ENCODE data around the gene MYH15.

Gene MYH15

GRCh38 chr3:108406661-108407206 is 103.7 kb downstream of the MYH15 start:
- H3K36me3 ChIP-seq (ENCODE audit: control insufficient read depth, insufficient read depth, low read length) = no peaks in the 10 kb centered on the region
- H3K27me3 ChIP-seq (ENCODE audit: control insufficient read depth, insufficient read depth, low read length) = no peaks in the 10 kb centered on the region
- no peaks in the 10 kb centered on the region for H3K9me3 ChIP-seq (ENCODE audit: control insufficient read depth, insufficient read depth, low read length)
- peak; percentile 11 for DNase-seq (ENCODE audit: low read depth, low spot score)
- WGBS (ENCODE audit: insufficient coverage, insufficient read length) = no CpG with 5 or more reads among the region's 7 CpGs
- H3K27ac ChIP-seq (ENCODE audit: low read length) = no peak overlapping the region
- no peak overlapping the region for H3K4me3 ChIP-seq (ENCODE audit: low read length)
- H3K4me1 ChIP-seq (ENCODE audit: control insufficient read depth, insufficient read depth, low read length) = no peaks in the 10 kb centered on the region

- Histone ChIP-seq H3K4me3 (ENCODE audit: low read length) (no peak overlapping the region), H3K27ac (ENCODE audit: low read length) (no peak overlapping the region), H3K9me3 (ENCODE audit: control insufficient read depth, insufficient read depth, low read length) (no peaks in the 10 kb centered on the region), H3K27me3 (ENCODE audit: control insufficient read depth, insufficient read depth, low read length) (no peaks in the 10 kb centered on the region), H3K36me3 (ENCODE audit: control insufficient read depth, insufficient read depth, low read length) (no peaks in the 10 kb centered on the region), H3K4me1 (ENCODE audit: control insufficient read depth, insufficient read depth, low read length) (no peaks in the 10 kb centered on the region)
- WGBS (ENCODE audit: insufficient coverage, insufficient read length) = no CpG with 5 or more reads among the region's 3 CpGs
- no peak for DNase-seq (ENCODE audit: low read depth, low spot score)
These were observed 104.2 kb downstream of the MYH15 start for GRCh38 chr3:108406063-108406660.

DNA sequence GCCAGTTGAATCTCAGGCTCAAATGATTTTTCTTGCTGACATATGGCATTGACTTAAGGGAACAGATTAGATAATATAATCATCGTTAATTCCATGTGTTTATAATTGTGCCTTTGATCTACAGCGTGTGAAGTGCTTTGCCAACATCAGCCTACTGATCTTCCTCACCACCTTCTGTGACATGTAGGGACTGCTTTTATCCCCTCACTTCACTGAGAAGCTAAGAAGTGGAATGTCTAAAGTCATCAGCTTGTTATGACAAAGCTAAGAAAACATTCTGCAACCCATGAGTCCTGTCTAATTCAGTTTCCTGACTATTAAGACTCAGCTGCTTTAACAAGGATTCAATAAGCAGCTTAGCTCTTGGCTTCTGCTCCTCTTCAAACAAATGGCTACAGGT is 106.0 kb downstream of the MYH15 start:
- no peak for DNase-seq (ENCODE audit: low read depth, low spot score)
- no peaks in the 10 kb centered on the region for H3K27me3 ChIP-seq (ENCODE audit: control insufficient read depth, insufficient read depth, low read length)
- no peak overlapping the region for H3K27ac ChIP-seq (ENCODE audit: low read length)
- no peak overlapping the region for H3K4me3 ChIP-seq (ENCODE audit: low read length)
- H3K9me3 ChIP-seq (ENCODE audit: control insufficient read depth, insufficient read depth, low read length) = no peaks in the 10 kb centered on the region
- H3K36me3 ChIP-seq (ENCODE audit: control insufficient read depth, insufficient read depth, low read length) = no peaks in the 10 kb centered on the region
- no CpG with 5 or more reads among the region's 2 CpGs for WGBS (ENCODE audit: insufficient coverage, insufficient read length)
- H3K4me1 ChIP-seq (ENCODE audit: control insufficient read depth, insufficient read depth, low read length) = no peaks in the 10 kb centered on the region

GRCh38 chr3:108403686-108404345 is 106.6 kb downstream of the MYH15 start:
- H3K4me3 ChIP-seq (ENCODE audit: low read length) = no peak overlapping the region
- no peak for DNase-seq (ENCODE audit: low read depth, low spot score)
- no peaks in the 10 kb centered on the region for H3K4me1 ChIP-seq (ENCODE audit: control insufficient read depth, insufficient read depth, low read length)
- no CpG with 5 or more reads among the region's 4 CpGs for WGBS (ENCODE audit: insufficient coverage, insufficient read length)
- no peaks in the 10 kb centered on the region for H3K36me3 ChIP-seq (ENCODE audit: control insufficient read depth, insufficient read depth, low read length)
- no peaks in the 10 kb centered on the region for H3K9me3 ChIP-seq (ENCODE audit: control insufficient read depth, insufficient read depth, low read length)
- H3K27me3 ChIP-seq (ENCODE audit: control insufficient read depth, insufficient read depth, low read length) = no peaks in the 10 kb centered on the region
- H3K27ac ChIP-seq (ENCODE audit: low read length) = no peak overlapping the region

DNA sequence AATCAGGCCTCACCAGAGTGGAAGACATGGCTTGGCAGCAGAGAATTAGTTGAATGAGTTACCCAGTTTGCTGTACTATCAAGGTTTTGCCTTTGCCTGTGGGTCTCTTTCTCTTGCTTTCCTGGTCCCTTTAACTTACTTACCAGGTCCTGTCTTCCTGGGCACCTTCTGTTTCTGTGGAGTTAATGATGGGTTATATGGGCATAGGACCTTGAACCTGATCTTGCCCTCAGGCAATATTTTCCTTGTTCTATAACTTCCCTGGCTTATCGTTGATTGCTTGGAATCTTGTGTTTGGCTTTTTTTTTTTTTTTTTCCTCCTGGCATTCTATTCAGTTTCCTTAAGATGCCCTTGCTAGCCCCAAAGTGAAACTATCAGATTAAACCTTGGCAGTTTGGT is 107.2 kb downstream of the MYH15 start:
- H3K27ac ChIP-seq (ENCODE audit: low read length) = no peak overlapping the region
- H3K36me3 ChIP-seq (ENCODE audit: control insufficient read depth, insufficient read depth, low read length) = no peaks in the 10 kb centered on the region
- H3K4me1 ChIP-seq (ENCODE audit: control insufficient read depth, insufficient read depth, low read length) = no peaks in the 10 kb centered on the region
- DNase-seq (ENCODE audit: low read depth, low spot score) = no peak
- H3K27me3 ChIP-seq (ENCODE audit: control insufficient read depth, insufficient read depth, low read length) = no peaks in the 10 kb centered on the region
- no peaks in the 10 kb centered on the region for H3K9me3 ChIP-seq (ENCODE audit: control insufficient read depth, insufficient read depth, low read length)
- no CpG with 5 or more reads among the region's 1 CpG for WGBS (ENCODE audit: insufficient coverage, insufficient read length)
- H3K4me3 ChIP-seq (ENCODE audit: low read length) = no peak overlapping the region

- Histone ChIP-seq H3K4me3 (ENCODE audit: low read length) (no peak overlapping the region), H3K27ac (ENCODE audit: low read length) (no peak overlapping the region), H3K9me3 (ENCODE audit: control insufficient read depth, insufficient read depth, low read length) (no peaks in the 10 kb centered on the region), H3K36me3 (ENCODE audit: control insufficient read depth, insufficient read depth, low read length) (no peaks in the 10 kb centered on the region), H3K27me3 (ENCODE audit: control insufficient read depth, insufficient read depth, low read length) (no peaks in the 10 kb centered on the region), H3K4me1 (ENCODE audit: control insufficient read depth, insufficient read depth, low read length) (no peaks in the 10 kb centered on the region)
- DNase-seq (ENCODE audit: low read depth, low spot score) = no peak
- no CpG with 5 or more reads among the region's 2 CpGs for WGBS (ENCODE audit: insufficient coverage, insufficient read length)
These were observed 108.6 kb downstream of the MYH15 start for GRCh38 chr3:108401836-108402235.

DNA sequence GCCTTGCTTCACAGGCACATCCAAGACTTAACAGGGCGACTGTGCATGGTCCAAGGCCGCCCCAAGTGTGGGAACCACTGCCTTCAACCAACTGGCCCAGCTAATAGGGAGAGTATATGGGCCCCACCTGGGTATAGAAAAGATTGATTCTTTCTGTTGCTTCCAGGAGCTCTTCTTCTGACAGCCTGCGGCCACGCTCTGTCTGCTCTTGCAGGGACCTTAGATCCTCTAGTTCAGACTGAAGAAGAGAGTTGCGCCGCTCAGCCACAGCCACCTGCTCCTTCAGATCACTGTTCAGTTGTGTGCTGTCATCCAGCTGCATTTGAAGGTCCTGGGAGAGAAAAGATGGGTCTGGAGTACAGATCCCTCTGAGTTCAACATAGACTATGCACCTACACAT is 111.9 kb downstream of the MYH15 start:
- no peaks in the 10 kb centered on the region for H3K9me3 ChIP-seq (ENCODE audit: control insufficient read depth, insufficient read depth, low read length)
- no CpG with 5 or more reads among the region's 6 CpGs for WGBS (ENCODE audit: insufficient coverage, insufficient read length)
- H3K4me1 ChIP-seq (ENCODE audit: control insufficient read depth, insufficient read depth, low read length) = no peaks in the 10 kb centered on the region
- no peaks in the 10 kb centered on the region for H3K36me3 ChIP-seq (ENCODE audit: control insufficient read depth, insufficient read depth, low read length)
- no peak overlapping the region for H3K27ac ChIP-seq (ENCODE audit: low read length)
- no peak overlapping the region for H3K4me3 ChIP-seq (ENCODE audit: low read length)
- no peak for DNase-seq (ENCODE audit: low read depth, low spot score)
- H3K27me3 ChIP-seq (ENCODE audit: control insufficient read depth, insufficient read depth, low read length) = no peaks in the 10 kb centered on the region

DNA sequence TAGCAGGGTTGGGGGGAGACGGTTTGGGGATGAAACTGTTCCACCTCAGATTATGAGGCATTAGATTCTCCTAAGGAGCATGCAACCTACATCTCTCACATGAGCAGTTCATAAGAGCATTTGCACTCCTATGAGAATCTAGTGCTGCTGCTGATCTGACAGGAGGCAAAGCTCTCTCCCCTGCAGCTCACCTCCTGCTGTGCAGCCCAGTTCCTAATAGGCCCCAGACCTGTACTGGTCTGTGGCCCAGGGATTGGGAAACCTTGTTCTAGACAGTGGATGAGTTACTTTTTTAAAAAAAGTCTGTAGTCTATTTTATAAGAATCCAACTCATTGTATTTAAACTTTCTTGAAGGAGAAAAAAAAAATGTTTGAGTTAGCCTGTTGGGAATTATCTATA is 114.1 kb downstream of the MYH15 start:
- Histone ChIP-seq H3K27ac (ENCODE audit: low read length) (no peak overlapping the region), H3K36me3 (ENCODE audit: control insufficient read depth, insufficient read depth, low read length) (no peaks in the 10 kb centered on the region), H3K4me1 (ENCODE audit: control insufficient read depth, insufficient read depth, low read length) (no peaks in the 10 kb centered on the region), H3K27me3 (ENCODE audit: control insufficient read depth, insufficient read depth, low read length) (no peaks in the 10 kb centered on the region), H3K4me3 (ENCODE audit: low read length) (no peak overlapping the region), H3K9me3 (ENCODE audit: control insufficient read depth, insufficient read depth, low read length) (no peaks in the 10 kb centered on the region)
- no peak for DNase-seq (ENCODE audit: low read depth, low spot score)
- no CpG with 5 or more reads among the region's 1 CpG for WGBS (ENCODE audit: insufficient coverage, insufficient read length)

DNA sequence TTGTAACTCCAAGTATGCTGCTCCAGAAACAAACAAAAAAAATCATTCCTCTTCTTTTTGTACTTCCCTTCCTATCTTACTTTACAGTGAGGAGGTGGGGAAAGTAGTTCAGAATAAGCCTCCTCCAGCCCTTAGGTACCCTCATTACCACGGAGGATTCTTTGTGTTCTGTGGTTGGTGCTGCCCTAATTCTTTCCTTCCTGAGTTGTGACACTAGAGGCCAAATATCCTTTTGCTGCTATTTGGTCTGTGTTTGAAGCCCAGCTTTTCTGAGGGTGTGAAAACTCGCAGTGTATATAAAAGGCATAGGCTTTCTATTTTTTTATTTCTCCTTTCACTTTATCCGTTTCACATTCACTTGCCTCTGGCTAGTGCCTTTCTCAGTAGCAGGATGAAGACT is 115.8 kb downstream of the MYH15 start:
- WGBS (ENCODE audit: insufficient coverage, insufficient read length) = no CpG with 5 or more reads among the region's 3 CpGs

GRCh38 chr3:108394016-108394415 is 116.4 kb downstream of the MYH15 start:
- Histone ChIP-seq H3K27me3 (ENCODE audit: control insufficient read depth, insufficient read depth, low read length) (no peaks in the 10 kb centered on the region), H3K9me3 (ENCODE audit: control insufficient read depth, insufficient read depth, low read length) (no peaks in the 10 kb centered on the region), H3K27ac (ENCODE audit: low read length) (no peak overlapping the region), H3K4me3 (ENCODE audit: low read length) (no peak overlapping the region), H3K4me1 (ENCODE audit: control insufficient read depth, insufficient read depth, low read length) (no peaks in the 10 kb centered on the region), H3K36me3 (ENCODE audit: control insufficient read depth, insufficient read depth, low read length) (no peaks in the 10 kb centered on the region)
- no peak for DNase-seq (ENCODE audit: low read depth, low spot score)
- no CpG with 5 or more reads among the region's 2 CpGs for WGBS (ENCODE audit: insufficient coverage, insufficient read length)

More for the DNA sequence above, 115.8 kb downstream of the MYH15 start:
- no peaks in the 10 kb centered on the region for H3K36me3 ChIP-seq (ENCODE audit: control insufficient read depth, insufficient read depth, low read length)
- no peak for DNase-seq (ENCODE audit: low read depth, low spot score)
- H3K9me3 ChIP-seq (ENCODE audit: control insufficient read depth, insufficient read depth, low read length) = no peaks in the 10 kb centered on the region
- no peaks in the 10 kb centered on the region for H3K4me1 ChIP-seq (ENCODE audit: control insufficient read depth, insufficient read depth, low read length)
- H3K27ac ChIP-seq (ENCODE audit: low read length) = no peak overlapping the region
- no peak overlapping the region for H3K4me3 ChIP-seq (ENCODE audit: low read length)
- H3K27me3 ChIP-seq (ENCODE audit: control insufficient read depth, insufficient read depth, low read length) = no peaks in the 10 kb centered on the region

Measured in iPS DF 6.9 (cell line).